H1 (cell line): ENCODE measurements around the gene LIAS. TPM values are rescaled to one million over a fixed set of nuclear protein-coding genes. Genes with fewer than 3 reads are reported as not detected.
A peak's percentile ranks its signal among the peaks of the same experiment; 100 is the strongest.

Source experiments
- ATF3 ChIP-seq: IDR thresholded peaks from 2 replicates; pipeline ENCODE4 v1.6.1; 2011; ENCODE audit warnings: low read depth, mild to moderate bottlenecking, low read length; ENCODE audit not compliant: insufficient read depth
- RAD21 ChIP-seq, 2 experiments: IDR thresholded peaks in 1 of 2; conservative IDR thresholded peaks in 1 of 2; 2 replicates each; pipeline ENCODE4 v1.6.1; 2011; ENCODE audit warnings: low read depth in 2 of 2, low read length in 2 of 2, improper control_type of control experiment in 1 of 2, inconsistent platforms in 1 of 2, mild to moderate bottlenecking in 1 of 2, moderate library complexity in 1 of 2
- polyA plus RNA-seq, 7 experiments: library from polyadenylated mRNA; depleted of rRNA in 3 of 7; stranded (reverse) in 5 of 7; unstranded in 2 of 7; fragments of >200 nt in 5 of 7; fragments of 200-250 nt in 2 of 7; gene quantifications; 1 replicate in 5 of 7; 2 replicates in 1 of 7; 4 replicates in 1 of 7; pipeline versions ENCODE4 v1.2.1 to v1.2.3, GENCODE V29; 2011 to 2013; ENCODE audit warnings: missing spikeins in 2 of 7, mixed read lengths in 2 of 7
- total RNA-seq: library from RNA; stranded (reverse); fragmentation: NEBNext Ultra II Directional; extraction: Animal tissue kit (Norgen Biotek cat#: 25700); gene quantifications from 2 replicates; pipeline ENCODE4 v1.2.1, GENCODE V29; 2021

LIAS gene
- total and polyA plus RNA-seq, 2 of the 8 experiments (the other 6 are each of a cell fraction or from before 2014, with no cell fraction given) = 10.5 to 24.9 TPM

- TF ChIP-seq ATF3 = peak; percentile 86
- TF ChIP-seq RAD21 (IDR thresholded peaks at IDR 0.05 in 1 of 2, conservative IDR thresholded peaks at IDR 0.05 in 1 of 2; ENCODE audit: low read depth in 2 of 2, low read length in 2 of 2) = no peak
Observed at GRCh38 chr4:39458505-39459300, at the start of gene LIAS, which contains the start of gene RPL9 (continued).
